HG02798 (cell line): ENCODE measurements around the gene ZBED2.
"Not testable (repeated sequence)": the region's sequence is repeated elsewhere in the genome, so short reads cannot be mapped to it uniquely, and the experiment has no call there.

ENCODE experiments used
- ATAC-seq: cut with Tn5 transposase; IDR thresholded peaks from one replicate; pipeline ENCODE4 v1.9.1; 2021; ENCODE audit warnings: mild to moderate bottlenecking; ENCODE audit not compliant: unreplicated experiment, poor library complexity

Gene ZBED2

GRCh38 chr3:111577798-111578685, 17.1 kb downstream of the ZBED2 start:
- peak; percentile 92 for ATAC-seq

DNA sequence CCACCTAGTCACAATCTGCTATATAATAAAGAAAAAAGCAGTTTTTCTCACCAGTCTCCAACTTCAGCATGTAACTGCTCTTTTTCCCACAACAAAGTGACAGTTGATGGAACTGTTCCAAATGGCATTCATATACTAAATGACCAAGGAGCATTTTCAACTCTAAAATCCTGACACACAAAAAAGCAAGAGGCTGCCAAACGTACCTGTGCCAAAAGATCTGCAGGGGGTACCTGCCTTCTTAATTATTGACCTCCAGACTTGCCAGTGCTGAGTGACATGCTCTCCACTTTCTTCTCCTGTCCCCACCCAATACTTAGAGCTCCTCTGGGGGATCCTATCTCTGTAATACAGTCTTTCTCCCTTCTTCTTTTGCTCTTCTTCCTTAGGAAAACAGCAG, 18.0 kb downstream of the ZBED2 start:
- no peak for ATAC-seq

DNA sequence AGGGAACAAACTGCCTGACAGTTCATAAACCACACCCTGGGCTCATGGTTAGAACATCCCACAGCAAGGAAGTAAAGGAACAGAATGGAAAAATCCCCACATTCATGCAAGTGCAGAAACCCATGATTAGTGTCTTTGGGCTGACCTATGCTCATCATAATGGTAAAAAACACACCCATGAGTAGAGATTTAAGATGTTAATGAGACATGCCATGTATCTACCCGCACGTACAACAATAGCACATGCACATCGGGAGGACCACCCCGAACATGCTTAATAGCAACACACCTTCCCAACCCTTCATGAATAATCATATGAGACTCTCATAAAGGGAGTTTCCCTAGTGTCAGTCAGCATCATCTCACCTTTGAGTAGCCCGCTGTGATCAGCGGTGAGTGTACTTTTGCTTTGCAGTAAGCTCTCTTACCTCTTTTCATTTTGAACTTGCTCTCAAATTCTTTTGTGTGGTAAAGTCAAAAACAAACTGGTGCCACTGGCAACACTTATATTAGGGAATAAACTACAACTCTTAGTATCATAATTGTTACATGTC, 23.2 kb downstream of the ZBED2 start:
- ATAC-seq: no peak

DNA sequence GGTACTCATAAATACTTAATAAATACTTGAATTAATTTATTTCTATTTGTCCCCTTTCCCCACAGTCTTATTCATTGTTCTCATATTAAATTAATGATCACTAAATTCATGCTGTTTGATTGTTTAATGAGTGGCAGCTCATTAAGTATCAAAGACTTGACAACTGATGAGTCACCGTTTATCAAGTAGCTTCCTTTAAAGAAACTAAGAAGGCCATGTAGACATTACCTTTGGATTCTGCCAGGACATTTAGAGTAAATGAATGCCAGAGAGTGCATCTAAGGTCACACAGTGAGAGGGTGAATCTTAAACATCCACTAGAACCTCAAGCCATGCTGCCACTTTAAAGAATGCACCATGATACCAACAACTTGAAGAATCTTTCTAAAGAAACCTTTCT, 23.9 kb downstream of the ZBED2 start:
- no peak for ATAC-seq

DNA sequence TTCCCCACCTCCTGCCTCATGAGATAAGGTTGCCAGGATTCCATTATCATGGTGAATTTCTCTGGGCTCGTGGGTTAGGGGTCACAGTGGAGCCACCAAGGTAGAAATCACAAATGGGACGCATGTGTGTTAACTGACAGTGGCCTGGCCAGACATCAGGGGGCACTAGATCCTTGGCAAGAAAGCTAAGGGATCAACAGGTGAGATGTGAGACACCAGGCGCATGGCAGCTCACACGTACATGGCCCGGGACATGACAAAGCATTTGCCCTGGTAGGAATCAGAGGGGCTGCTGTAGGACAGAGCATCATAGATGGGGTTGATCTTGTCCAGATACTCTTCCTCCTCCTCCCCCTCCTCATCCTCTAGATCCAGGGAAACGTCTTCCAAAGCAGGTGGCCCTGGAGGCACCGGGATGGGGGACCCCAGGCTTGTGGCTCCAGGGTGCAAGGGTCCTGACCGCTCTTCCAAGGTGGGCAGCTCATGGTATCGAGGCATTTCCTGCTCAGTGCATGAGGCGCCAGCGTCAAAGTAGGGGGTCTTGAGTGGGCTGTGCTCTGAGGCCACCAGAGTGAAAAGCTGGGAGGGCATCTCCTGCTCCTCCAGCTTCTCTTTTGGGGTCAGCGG, 24.6 kb downstream of the ZBED2 start:
- ATAC-seq: no peak

DNA sequence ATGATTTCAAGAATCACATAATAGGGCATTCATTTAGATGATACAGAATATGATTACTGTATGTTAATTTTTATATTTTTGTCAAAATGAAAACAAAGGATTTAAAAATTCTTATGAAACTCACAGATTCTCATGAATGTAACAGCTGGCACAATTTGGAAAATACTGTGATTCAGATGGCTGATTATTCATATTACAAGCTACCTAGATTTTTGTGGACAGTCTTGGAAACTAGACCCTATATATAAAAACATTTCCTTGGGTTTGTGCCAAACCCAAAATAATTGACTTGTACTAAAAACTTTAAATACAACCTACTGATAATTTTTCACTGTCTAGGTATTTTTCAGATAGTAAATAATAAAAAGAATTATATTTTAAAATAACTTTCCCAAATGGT, 26.2 kb downstream of the ZBED2 start:
- no peak for ATAC-seq

DNA sequence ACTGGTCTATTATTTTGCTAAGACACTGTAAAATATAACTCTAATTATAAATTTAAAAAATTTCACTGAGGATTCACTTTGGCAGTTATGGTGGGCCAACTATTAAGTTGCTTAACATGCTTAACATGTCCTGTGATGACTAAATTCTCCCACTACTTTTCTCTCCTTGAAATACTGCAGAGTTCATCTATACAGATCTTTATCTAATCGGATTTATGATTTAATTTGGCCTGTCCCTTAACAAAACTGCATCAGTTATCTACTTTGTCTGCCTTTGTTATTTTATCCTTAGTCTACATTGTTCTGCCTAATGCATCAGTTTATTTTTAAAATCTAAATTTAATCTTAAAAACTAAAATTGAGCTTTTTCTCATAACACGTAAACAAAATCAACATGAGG, 26.8 kb downstream of the ZBED2 start:
- ATAC-seq: no peak

- no peak for ATAC-seq
Measured at GRCh38 chr3:111566844-111567243, 28.3 kb downstream of the ZBED2 start.

DNA sequence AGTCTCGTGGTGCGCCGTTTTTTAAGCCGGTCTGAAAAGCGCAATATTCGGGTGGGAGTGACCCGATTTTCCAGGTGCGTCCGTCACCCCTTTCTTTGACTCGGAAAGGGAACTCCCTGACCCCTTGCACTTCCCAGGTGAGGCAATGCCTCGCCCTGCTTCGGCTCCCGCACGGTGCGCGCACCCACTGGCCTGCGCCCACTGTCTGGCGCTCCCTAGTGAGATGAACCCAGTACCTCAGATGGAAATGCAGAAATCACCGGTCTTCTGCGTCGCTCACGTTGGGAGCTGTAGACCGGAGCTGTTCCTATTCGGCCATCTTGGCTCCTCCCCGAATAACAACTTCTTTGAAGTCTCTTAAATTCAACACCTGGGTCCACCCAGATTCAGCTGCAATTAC, 33.2 kb downstream of the ZBED2 start:
- not testable (repeated sequence) for ATAC-seq

DNA sequence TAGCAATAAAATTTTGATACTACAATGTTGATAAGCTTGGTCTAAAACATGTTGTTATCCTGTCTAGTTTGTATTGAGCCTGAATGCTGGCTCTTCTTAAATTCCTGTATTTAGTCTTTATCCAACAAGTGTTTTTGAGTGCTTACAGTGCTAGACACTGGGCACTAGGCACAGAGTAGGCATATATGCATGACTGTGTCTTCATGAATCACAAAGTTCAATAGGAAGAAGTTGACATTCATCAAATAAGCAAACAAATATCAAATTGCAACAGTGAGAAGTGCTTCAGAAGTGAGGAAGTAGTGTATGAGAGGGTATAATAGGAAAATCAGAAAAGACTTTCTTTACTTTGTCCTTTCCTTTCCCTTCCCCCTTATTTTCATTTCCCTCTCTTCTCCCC, 46.4 kb downstream of the ZBED2 start:
- ATAC-seq: no peak

DNA sequence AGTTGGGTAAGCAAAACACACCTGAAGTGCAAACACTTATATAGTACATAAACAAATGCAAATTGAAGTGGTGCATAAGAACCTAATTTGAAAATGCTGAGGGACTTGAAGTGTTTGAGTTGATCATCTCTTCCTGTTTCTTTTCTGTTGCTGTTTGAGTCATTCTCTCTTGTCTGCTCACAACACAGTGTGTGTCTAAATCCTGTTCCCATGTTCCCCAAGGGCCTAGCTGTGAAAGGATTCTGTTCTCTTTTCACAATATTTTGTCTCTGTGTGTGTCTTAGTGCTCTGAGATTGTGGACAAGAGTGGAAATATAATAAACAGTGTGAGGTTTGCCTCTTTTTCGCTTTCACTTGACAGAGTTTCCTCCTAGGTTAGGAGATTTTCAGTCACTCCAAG, 47.1 kb downstream of the ZBED2 start:
- peak; percentile 66 for ATAC-seq

GRCh38 chr3:111547631-111548030, 47.5 kb downstream of the ZBED2 start:
- ATAC-seq: peak; percentile 78

GRCh38 chr3:111545349-111545748, 49.8 kb downstream of the ZBED2 start:
- ATAC-seq: no peak
